GM12892 (cell line): ENCODE results near the gene SMAD7. TPM values are rescaled to one million over a fixed set of nuclear protein-coding genes. Genes with fewer than 3 reads are reported as not detected.

Experiments
- DNase-seq: peaks from one replicate; pipeline ENCODE4 v3.0.0; 2011; ENCODE audit not compliant: insufficient read length
- FAIRE-seq: peaks from 2 replicates; lab custom pipeline; 2011; peaks lifted over from hg19 to GRCh38; lab: Jason Lieb, UNC
- POLR2A ChIP-seq: IDR thresholded peaks from 2 replicates; pipeline ENCODE4 v1.6.1; 2011; ENCODE audit warnings: low read depth, low read length, control low read depth
- POLR2AphosphoS5 ChIP-seq: IDR thresholded peaks from 2 replicates; pipeline ENCODE4 v1.6.1; 2011; ENCODE audit warnings: low read depth, low read length, control low read depth
- TAF1 ChIP-seq: IDR thresholded peaks from 2 replicates; pipeline ENCODE4 v1.6.1; 2011; ENCODE audit warnings: low read depth, mild to moderate bottlenecking, control low read depth, low read length, borderline replicate concordance
- polyA plus RNA-seq: library from polyadenylated mRNA; unstranded; fragments of >200 nt; gene quantifications from one replicate; pipeline ENCODE4 v1.2.1, GENCODE V29; 2012; ENCODE audit warnings: missing spikeins, inconsistent platforms; ENCODE audit not compliant: missing spikeins

The SMAD7 gene
- 13.8 TPM for polyA plus RNA-seq

DNA sequence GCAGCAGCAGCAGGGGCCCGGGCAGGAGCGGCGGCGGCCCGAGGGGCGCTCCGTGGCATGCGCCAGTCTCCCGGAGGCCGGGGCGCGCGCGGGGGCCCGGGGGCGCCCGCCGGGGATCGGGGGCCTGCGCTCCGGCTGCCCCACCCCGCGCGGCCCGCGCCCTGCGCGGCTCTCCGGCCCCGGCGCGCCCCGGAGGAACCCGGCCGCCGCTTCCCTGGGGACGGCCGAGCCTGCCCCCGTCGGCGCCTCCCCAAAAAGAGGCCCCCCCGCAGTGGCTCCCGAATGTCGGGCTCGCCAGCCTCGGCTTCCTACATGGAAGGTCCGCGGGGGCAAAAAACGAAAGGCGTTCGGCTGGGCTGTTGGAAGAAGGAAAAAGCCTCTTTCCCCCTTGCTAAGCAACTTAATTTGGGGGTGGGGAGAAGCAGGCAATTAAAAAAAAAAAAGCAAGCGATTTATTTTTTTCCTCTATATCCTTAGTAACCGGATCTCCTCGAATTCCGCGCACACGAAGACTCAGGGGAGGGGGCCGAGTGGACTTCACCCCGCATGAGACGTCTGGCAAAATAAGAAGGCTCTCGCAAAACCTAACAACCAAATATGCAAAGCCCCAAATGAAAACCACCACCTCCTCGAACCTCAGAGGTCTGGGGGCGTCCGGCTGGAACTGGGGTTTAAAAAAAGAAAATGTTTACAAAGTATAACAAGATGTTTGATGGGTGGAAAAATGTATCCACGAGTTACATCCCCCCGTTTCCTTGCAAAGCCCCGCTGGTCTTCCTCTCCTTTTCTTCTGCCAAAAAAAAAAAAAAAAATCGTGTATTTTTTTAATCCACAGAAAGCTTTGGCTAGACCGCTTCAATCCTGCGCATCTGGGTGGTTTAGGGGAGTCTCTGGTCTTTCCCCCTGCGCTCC lies at the start of gene SMAD7:
SMAD7 (minus strand) TSS at position 430 of the 912 bp plus-strand sequence. CDS start 541 bp downstream, outside the sequence.
- DNase-seq (no peak), FAIRE-seq (peak; percentile 61)

GRCh38 chr18:48999569-48999968 lies 48.8 kb upstream of the SMAD7 start:
- DNase-seq, result no peak
- no peak for FAIRE-seq
- TF ChIP-seq TAF1 (no peak), POLR2AphosphoS5 (no peak), POLR2A (no peak)

More for the DNA sequence above, at the start of gene SMAD7:
- TF ChIP-seq TAF1 (no peak), POLR2AphosphoS5 (no peak), POLR2A (no peak)

GRCh38 chr18:48997985-48998831 lies 47.4 kb upstream of the SMAD7 start:
- no peak for FAIRE-seq
- no peak for TF ChIP-seq POLR2A
- TF ChIP-seq POLR2AphosphoS5, result no peak
- TF ChIP-seq TAF1, result no peak
- DNase-seq, result no peak

DNA sequence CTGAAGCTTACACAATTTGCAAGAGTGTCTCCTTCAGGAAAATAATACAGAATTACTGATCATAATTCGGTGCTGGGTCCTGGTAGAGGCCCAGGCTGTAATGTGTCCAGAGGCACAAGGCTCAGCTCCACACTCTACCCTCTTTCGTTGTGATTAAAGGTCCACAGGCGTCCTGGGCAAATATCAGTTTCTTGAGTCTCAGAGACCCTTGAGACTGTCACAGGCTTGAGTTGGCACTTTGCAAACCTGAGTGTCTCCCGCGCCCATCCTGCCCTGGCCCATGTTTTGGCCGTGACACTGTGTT lies 46.9 kb upstream of the SMAD7 start:
- FAIRE-seq, result no peak
- no peak for DNase-seq
- TF ChIP-seq TAF1, result no peak
- TF ChIP-seq POLR2AphosphoS5, result no peak

DNA sequence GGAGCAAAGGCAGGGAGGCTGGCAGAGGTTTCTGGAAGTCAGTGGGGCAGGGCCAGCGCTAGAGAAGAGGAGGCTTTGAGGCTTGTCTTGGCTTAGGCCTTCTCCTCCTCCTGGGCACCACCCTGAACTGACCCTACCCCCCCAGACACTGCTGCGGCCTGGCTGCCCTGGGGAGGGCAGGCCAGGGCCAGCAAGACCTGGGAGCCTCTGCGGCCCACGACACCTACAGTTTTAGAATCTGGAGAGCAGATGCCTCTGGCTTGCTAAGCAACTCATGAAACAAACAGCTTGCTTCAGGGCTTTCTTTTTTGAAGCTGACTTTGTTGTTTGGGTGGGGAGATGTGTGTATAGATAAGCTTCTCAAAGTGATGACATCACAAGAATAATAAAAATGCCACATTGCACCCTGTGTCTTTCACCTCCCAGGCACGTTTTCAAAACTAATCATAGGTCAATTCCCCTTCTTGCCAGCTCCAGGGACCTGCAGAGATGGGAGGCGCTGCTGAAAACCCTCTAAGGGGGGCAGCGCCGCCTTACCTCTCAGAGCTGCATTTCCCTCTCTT lies 46.2 kb upstream of the SMAD7 start:
- TF ChIP-seq POLR2AphosphoS5 (no peak), TAF1 (no peak), POLR2A (no peak)
- DNase-seq (no peak), FAIRE-seq (no peak)

DNA sequence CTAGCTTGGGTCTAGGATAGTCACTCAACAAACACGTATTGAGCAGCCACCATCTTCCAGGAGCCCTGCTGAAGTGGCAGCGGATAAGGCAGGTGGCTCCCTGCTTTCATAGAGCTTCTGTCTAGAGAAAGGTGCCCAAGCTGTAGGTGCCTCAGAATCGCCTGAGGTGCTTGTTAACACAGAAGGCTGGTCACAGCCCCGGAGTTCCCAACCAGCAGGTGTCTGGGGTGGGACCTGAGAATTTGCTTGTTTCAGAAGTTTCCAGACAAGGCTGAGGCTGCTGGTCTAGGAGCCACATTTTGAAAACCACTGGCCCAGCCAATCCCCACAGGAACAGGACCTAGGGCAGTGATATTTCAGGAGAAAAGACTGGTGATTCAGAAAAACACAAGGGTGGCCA lies 45.3 kb upstream of the SMAD7 start:
- TF ChIP-seq POLR2AphosphoS5 (no peak), POLR2A (no peak), TAF1 (no peak)
- no peak for FAIRE-seq
- no peak for DNase-seq

DNA sequence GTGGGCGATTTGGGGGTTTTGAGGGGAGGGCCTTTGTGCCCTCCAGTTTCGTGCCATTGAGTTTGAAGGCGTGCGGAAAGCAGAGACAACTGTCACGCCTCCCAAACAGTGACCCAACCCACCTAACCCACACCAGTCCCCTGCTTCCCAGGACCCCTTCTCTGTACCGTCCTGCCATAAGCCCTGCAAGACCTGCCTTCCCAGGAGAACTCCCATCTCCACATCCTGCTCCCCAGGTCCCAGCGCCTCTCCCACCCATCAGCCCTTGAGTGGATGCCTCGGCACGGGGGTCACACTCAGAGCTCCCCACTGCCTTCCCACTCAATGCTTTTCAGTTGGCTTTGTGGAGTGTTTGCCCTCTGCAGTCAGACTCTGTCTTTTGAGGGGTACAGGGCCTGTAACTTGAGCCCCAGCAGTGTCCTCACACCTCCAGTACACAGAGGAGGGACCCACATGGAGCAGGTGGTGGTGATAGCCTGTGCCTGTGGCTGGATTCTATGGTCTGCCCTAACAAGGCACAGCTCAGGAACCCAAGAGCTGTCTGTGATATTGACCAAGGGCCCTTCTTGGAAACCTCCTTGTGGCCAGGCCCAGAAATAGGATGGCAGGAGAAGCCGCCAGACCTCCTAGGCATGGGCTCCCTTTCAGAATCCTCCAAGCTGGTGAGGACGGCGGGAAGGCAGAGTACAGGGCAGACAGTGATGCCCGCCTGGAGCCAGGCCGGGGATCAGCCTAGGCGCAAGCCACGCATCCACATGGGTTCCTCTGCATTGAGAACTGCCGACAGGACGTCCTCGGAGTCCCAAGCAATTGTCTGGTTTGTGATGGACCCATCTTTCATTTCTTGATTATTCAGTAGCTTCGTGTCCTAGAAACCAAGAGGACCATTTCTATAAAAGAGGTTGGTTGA lies 44.4 kb upstream of the SMAD7 start:
- no peak for FAIRE-seq
- no peak for TF ChIP-seq TAF1
- DNase-seq, result no peak

GRCh38 chr18:48994044-48994651 lies 43.4 kb upstream of the SMAD7 start:
- FAIRE-seq, result no peak
- no peak for TF ChIP-seq TAF1
- TF ChIP-seq POLR2A, result no peak
- TF ChIP-seq POLR2AphosphoS5, result no peak
- no peak for DNase-seq

- DNase-seq (no peak), FAIRE-seq (no peak)
- TF ChIP-seq TAF1 (no peak), POLR2A (no peak), POLR2AphosphoS5 (no peak)
These were observed 42.8 kb upstream of the SMAD7 start for GRCh38 chr18:48993586-48993985.

DNA sequence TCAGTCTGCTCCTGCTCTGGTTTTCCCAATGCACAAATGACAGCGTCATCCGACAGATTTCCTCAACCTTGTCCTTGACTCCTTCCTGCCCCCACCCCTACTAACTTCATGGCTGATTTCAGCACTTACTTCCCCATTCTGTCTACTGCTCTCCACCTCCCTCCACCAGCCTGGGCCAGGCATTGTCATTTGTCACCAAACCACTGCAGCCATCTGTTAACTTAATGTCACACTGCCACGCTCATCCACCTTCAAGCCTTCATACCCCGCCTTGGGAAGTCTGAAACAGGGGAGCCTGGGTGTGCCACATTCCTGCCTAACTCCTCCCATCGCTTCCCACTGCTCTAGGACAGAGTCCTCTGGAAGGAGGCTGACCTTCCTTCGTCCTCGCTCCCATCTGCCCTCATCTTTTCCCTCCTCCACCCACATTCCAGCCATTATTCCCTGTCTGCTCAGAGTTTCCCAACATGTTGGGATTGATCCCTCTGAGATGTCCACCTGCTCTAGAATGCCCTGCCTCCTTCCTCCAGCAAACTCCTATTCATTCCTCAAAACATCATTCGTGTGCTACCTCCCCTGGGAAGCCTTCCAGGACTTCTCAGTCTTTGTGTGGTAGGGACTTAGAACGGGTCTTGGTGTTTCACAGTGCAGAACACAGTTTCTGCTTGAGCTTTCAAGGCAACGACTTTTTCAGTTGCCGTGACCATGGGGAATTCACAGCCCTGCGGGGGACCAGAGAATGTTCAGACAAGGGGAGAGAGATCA lies 42.2 kb upstream of the SMAD7 start:
- TF ChIP-seq POLR2A, result no peak
- TF ChIP-seq TAF1, result no peak
- no peak for TF ChIP-seq POLR2AphosphoS5
- peak; percentile 97 for FAIRE-seq
- peak; percentile 54 for DNase-seq
